HG02759 (cell line): ENCODE measurements around the gene ZPBP.

Experiments
- ATAC-seq: cut with Tn5 transposase; IDR thresholded peaks from one replicate; pipeline ENCODE4 v1.9.1; 2021; ENCODE audit warnings: mild to moderate bottlenecking, moderate library complexity; ENCODE audit not compliant: unreplicated experiment

The ZPBP gene, protein sequence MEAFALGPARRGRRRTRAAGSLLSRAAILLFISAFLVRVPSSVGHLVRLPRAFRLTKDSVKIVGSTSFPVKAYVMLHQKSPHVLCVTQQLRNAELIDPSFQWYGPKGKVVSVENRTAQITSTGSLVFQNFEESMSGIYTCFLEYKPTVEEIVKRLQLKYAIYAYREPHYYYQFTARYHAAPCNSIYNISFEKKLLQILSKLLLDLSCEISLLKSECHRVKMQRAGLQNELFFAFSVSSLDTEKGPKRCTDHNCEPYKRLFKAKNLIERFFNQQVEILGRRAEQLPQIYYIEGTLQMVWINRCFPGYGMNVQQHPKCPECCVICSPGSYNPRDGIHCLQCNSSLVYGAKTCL

GRCh38 chr7:50092579-50093491 is at the start of gene ZPBP:
Gene ZPBP, minus strand, starts transcription at chr7:50093246. Its CDS starts 52 bp downstream, at chr7:50093194.
- ATAC-seq: peak; percentile 81

- peak; percentile 40 for ATAC-seq
Measured at GRCh38 chr7:50142425-50143017, 49.5 kb upstream of the ZPBP start.

GRCh38 chr7:50141854-50142253 is 48.8 kb upstream of the ZPBP start:
- no peak for ATAC-seq

DNA sequence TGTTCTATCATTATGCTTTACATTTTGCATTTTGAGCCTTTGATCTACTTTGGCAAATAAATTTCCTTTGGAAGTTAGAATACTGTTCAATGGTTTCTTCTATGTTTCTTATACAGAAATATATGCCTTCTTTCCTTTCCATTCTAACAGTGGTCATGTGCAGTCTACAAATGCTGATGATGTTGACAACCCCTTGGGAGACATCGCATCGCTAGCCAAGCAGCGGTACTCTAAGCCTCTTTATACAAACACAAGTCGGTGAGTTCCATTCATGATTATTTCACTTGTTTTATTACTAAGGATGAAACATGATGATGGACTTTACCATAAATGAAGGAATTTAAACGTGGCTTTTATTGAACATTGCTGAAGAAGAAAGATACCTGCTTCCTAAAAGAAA is 48.1 kb upstream of the ZPBP start:
- ATAC-seq: no peak

DNA sequence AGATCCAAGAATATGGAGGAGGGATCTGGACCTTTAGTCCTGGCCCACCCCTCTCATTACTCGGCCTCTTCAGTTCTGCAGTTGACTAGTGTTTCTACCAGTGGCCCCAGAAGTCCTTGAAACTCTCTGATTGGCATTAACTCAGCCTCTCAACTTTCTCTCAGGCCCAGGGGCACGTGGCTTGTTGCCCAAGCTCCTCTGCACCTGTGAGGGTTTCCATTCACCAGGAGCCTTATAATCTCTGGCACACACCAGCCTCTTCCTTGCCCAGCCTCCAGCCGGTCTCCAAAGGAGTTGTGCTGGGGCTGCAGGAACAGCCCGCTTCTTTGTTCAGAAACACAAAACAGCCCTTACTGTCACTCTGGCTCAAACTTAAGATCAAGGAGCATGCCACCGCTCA is 47.6 kb upstream of the ZPBP start:
- no peak for ATAC-seq

- ATAC-seq: no peak
Measured at GRCh38 chr7:50138101-50138500, 45.1 kb upstream of the ZPBP start.

DNA sequence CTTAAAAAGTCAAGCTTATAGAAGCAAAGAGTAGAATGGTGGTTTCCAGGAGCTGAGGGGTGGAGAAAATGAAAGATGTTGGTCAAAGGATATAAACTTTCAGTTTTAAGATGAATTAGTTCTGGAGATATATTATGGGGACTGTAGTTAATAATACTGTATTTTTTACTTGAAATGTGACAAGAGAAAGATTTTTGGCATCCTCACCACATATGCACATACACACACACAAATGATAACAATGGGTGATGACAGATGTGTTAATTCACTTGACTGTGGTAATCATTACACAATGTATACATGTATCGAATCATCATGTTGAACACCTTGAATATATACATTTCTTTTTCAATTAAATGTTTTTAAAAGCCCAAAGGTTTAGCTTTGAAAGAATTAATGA is 32.7 kb upstream of the ZPBP start:
- ATAC-seq: no peak

DNA sequence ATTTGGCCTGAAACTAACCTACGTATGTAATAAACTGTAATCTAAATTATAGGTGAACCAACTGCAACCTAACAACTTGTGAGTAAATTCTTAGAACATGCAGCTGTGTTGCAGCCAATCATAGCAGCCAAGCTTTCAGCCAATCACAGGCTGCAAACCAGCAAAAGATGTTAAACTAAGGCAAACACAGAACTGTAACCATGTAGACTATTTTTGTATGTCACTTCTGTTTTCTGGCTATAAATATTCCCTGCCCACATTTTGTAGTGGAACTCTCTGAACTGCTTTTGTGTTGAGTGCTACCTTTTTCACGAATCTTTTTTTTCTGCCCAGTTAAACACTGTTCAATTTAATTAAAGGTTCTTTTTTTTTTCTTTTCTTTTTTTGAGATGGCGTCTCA is 28.2 kb upstream of the ZPBP start:
- ATAC-seq: peak; percentile 85

DNA sequence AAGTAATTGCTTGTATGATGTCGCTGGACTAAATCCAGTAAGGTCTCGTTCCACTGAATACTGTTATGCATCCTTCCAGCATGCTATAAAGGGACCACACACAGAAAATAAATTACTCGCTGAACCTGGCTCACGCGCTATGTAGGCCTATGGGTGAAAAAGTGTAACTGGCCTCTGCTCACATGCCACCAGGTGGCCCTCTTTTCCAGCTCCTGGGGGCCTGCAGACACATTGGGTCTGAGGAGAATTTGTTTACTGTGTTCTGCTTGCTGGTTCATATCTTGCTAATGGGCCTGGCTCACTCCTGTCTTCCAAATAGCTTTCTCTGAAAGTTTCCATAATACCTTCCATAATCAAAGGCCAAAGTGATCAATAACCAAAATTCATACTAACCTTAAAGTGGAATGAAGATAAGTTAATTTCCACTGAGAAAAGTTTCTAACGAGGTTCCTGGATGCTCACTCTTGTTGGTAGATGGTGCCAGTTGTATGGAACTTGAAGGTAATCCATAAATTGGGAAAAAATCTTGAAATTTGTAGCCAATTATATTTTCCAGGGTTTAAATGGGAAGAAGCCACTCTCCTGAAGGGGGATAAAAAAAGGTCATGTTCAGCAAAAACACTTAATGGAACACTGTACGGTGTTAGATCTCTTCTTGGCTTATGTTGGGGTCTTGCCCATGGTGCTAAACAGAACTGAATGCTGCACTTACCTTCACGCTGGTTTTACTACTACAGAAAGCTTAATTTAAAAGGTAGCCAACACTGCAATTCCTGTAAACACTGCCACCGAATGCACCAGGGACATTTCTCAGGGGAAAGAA is 27.0 kb upstream of the ZPBP start:
- peak; percentile 83 for ATAC-seq

DNA sequence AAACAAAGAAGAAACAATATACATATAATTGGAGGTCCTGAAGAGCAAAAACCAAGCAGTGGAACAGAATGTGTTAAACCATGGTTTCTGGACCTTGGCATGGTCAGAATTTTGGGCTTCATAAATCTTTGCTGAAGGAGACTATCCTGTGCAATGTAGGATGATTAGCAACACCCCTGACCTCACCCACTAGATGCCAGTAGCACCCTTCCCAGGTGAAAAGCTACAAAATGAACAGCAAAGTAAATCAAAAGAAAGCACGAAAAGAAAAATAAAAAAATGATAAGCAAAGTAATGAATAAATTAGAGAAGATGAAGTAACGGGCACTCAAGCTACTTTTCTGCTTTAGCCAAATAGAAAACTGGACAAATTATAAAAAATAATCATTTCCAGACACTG is 19.2 kb upstream of the ZPBP start:
- ATAC-seq: no peak

DNA sequence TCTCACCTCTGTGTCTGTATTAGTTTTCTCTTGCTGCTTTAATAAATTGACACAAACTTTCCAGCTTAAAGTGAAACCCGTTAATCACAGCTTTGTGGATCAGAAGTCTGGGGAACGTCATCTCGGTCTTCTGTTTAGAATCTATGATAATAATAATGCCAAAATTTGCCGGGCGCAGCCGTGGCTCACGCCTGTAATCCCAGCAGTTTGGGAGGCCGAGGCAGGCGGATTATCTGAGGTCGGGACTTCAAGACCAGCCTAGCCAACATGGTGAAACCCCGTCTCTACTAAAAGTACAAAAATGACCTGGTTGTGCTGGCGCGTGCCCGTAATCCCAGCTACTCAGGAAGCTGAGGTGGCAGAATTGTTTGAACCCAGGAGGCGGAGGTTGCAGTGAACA is 8.8 kb upstream of the ZPBP start:
- ATAC-seq: no peak

DNA sequence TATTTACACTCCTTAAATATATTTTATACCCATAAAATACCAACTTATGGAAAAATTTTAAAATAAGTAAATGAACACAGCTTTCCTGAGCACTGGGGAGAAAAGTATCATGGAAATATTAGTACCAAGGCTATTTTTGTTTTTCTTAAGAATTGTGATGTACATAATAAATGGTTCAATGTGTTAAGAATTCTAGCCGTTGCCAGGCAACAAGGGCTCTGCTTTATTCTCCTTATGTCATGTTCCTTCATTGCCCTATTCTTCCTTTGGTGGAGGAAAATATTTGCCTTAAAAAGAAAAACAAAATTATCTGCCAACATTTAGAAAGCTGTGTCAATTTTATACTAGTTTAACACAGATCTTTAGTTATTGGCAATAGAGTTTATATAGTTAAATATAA is 2.6 kb upstream of the ZPBP start:
- ATAC-seq: no peak

- no peak for ATAC-seq
Measured at GRCh38 chr7:50088463-50089129, 4.5 kb downstream of the ZPBP start.

GRCh38 chr7:50085344-50085743 is 7.7 kb downstream of the ZPBP start:
- no peak for ATAC-seq

DNA sequence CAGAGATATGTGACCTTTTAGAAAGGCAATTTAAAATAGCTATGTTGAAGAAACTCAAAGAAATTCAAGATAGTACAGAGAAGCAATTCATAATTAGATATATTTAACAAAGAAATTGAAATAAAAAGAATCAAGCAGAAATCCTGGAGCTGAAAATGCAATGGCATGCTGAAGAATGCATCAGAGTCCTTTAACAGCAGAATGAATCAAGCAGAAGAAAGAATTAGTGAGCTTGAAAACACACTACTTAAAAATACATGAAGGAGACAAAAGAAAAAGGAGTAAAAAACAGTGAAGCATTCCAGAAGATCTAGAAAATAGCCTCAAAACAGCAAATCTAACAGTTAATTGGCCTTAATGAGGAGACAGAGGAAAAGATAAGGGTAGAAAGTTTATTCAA is 20.0 kb downstream of the ZPBP start:
- no peak for ATAC-seq

DNA sequence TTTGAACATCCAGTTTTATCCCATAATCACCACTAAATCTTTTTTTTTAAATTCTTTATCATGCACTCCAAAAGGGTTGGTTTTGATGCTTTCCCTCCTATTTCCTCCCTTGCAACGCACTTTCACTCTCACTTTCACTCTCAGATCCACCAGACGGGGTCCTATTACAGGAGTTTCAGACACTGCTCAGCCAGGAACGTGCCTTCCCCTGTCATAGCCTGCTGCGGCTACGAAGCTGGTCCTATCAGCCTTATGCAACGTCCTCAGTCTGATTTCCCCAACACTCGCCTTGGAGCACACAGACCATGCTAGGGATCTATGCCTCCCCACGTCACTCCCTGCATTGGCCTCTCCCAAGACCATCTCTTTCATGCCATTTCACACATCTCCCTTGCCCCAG is 23.4 kb downstream of the ZPBP start:
- ATAC-seq: peak; percentile 78

DNA sequence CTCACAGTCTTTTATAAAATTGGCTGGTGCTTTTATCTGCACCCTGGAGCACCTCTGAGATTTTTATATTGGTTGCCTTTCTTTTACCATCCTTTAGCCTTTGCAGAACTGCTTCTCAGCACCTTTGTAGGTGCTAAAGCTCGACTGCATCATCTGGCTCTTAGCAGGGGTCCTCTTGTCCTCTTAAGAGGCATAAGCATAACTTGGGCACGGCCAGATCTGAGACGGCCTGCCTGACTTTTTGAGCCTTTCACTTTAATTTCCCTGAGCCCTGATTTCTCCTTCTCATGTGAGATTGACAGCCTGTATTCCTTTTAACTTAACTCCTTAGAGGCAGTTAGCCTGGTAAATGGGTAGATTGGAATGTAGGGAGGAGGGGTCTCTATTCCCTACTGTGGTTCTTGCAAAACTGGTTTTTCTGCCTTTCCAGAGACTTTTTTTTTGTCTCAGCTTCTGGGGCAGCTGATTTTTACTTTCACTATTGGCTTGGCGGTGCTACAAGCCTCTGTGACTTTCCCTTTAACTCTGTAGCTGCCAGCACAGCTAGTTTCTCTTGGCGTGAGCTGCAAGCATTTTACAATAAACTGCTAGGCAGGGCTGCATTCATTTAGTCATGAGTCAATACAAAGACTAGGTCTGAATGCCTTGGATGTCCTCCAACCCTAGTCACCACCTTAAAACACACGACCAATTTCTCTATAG is 24.0 kb downstream of the ZPBP start:
- ATAC-seq: peak; percentile 69

DNA sequence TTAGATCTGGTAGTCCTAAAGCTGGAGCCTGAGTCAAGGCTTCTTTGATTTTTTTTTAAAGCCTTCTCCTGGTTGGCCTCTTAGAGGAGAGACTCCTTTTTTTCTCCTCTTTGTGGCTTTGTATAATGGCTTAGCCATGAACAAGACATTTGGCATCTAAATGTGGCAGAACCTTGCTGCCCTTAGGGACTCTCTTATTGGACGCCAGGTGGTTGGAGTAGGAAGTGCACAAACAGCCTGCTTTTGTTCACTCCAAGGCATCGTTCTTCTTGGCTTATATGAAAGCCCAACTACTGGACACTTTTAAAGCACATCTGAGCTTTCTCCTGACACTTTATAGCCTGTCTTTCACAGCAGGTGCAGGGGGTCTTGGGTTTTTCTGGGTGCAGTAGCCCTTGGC is 25.0 kb downstream of the ZPBP start:
- peak; percentile 43 for ATAC-seq

GRCh38 chr7:50062951-50063350 is 30.1 kb downstream of the ZPBP start:
- no peak for ATAC-seq

GRCh38 chr7:50056131-50056530 is 36.9 kb downstream of the ZPBP start:
- peak; percentile 43 for ATAC-seq
